Omental fat pad (tissue), 4 donors: ENCODE results near the gene S100A12. TPM values are rescaled to one million over a fixed set of nuclear protein-coding genes. Genes with fewer than 3 reads are reported as not detected.

Source experiments
- ATAC-seq: fragments of 150-250 bp; one replicate; pipeline ENCODE4 v1.9.1; 2016; ENCODE audit warnings: mild to moderate bottlenecking, moderate library complexity; ENCODE audit not compliant: low FRiP score
- DNase-seq: peaks from one replicate; pipeline ENCODE4 v3.0.0-alpha.2; 2019; ENCODE audit warnings: low spot score
- CTCF ChIP-seq, 3 donors: fragments of 450-650 bp; IDR thresholded peaks; one replicate each; pipeline ENCODE4 v1.5.1; 2016 to 2017; ENCODE audit warnings: antibody characterized with exemption in 3 of 3, mild to moderate bottlenecking in 3 of 3, moderate library complexity in 2 of 3
- total RNA-seq, 4 donors: library from RNA; depleted of rRNA; stranded (reverse); fragments of >200 nt; gene quantifications; one replicate each; pipeline ENCODE4 v1.1.0, GENCODE V29; 2016

Gene S100A12
- total RNA-seq, 4 donors from 2014 or later, result 4.2 to 59.0 (median 9.6) TPM

GRCh38 chr1:153364766-153365666 lies 10.4 kb downstream of the S100A12 start:
- ATAC-seq, result peak; percentile 92
- no peak for TF ChIP-seq CTCF (IDR thresholded peaks at IDR 0.05)
- DNase-seq, result no peak

GRCh38 chr1:153364156-153364555 lies 11.3 kb downstream of the S100A12 start:
- no peak for DNase-seq

GRCh38 chr1:153363641-153364040 lies 11.8 kb downstream of the S100A12 start:
- no peak for TF ChIP-seq CTCF (IDR thresholded peaks at IDR 0.05)
- DNase-seq (no peak), ATAC-seq (no peak)

More at GRCh38 chr1:153364156-153364555, 11.3 kb downstream of the S100A12 start:
- no peak for TF ChIP-seq CTCF (IDR thresholded peaks at IDR 0.05)
- ATAC-seq, result no peak

GRCh38 chr1:153362187-153362775 lies 13.1 kb downstream of the S100A12 start:
- TF ChIP-seq CTCF (IDR thresholded peaks at IDR 0.05), result no peak
- ATAC-seq (no peak), DNase-seq (no peak)

- ATAC-seq, result no peak
- no peak for DNase-seq
- TF ChIP-seq CTCF (IDR thresholded peaks at IDR 0.05), result no peak
These were observed 13.8 kb downstream of the S100A12 start for GRCh38 chr1:153361480-153362109.

- no peak for TF ChIP-seq CTCF (IDR thresholded peaks at IDR 0.05)
- ATAC-seq (no peak), DNase-seq (no peak)
These were observed 14.6 kb downstream of the S100A12 start for GRCh38 chr1:153360592-153361479.
